ENCODE results near the gene SEC63. TPM values are rescaled to one million over a fixed set of nuclear protein-coding genes. Genes with fewer than 3 reads are reported as not detected.

The SEC63 gene
- total RNA-seq, 1 experiment from 2014 or later, result 51.3 TPM

DNA sequence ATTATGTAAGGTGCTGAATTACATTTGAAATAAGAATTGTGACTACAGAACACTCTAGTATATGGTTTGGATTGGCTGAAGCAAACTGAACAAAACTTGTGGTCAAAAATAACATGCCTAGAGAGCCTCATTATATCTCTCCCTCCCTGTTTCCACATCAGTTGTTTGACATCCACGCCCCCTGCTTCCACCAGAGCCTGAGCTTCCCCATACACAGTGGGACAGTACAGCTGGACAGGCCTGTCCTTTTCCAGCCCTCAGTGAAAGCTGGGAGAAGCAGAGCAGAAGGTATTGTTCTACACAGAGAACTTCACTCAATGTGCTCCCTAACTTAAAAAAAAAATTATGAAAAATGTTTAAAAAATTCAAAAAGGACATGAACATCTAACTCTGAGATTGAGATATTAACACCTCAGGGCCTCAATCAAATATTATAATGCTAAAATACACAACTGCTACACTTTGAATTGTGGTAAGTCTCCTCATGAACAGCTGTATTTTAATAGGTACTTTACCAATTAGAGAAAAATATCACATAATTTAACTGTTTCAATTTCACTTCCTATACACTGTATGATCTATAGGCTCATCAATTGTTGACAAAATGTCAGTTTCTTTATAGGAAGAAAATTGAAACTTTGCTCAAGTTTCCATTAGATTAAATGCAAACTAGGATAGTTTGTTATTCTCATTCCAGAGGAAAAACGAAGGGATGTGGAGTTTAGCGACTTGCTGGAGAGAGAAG, 89.0 kb downstream of the SEC63 start:
- Histone ChIP-seq H3K9ac (ENCODE audit: low read length) (no peak overlapping the region), H3K4me3 (replicated peaks in 1 of 2; ENCODE audit: low read depth in 1 of 2, low read length in 2 of 2) (no peak overlapping the region), H3K79me2 (ENCODE audit: insufficient read depth, low read length) (no peaks in the 10 kb centered on the region), H3K9me3 (ENCODE audit: control insufficient read depth in 1 of 2, insufficient read depth in 1 of 2, low read depth in 1 of 2, low read length in 2 of 2) (no peaks in the 10 kb centered on the region), H3K4me2 (ENCODE audit: low read length) (no peak overlapping the region), H3K4me1 (ENCODE audit: control insufficient read depth in 1 of 2, insufficient read depth in 2 of 2, low read length in 2 of 2) (no peaks in the 10 kb centered on the region), H3K27me3 (ENCODE audit: insufficient read depth, low read length) (no peaks in the 10 kb centered on the region), H3K9me2 (ENCODE audit: insufficient read depth) (no peaks in the 10 kb centered on the region), H3K27ac (ENCODE audit: low read depth, low read length) (no peak overlapping the region), H4K20me1 (ENCODE audit: insufficient read depth) (no peaks in the 10 kb centered on the region), H3K36me3 (ENCODE audit: control insufficient read depth in 1 of 2, insufficient read depth in 2 of 2, low read length in 2 of 2) (peaks cover 0 to 6% of the 10 kb centered on the region in 2 experiments; a peak in 1 of 4 replicates), H2AFZ (ENCODE audit: low read depth, low read length, poor library complexity, severe bottlenecking) (no peak overlapping the region)
- intact Hi-C loops (cut with micrococcal nuclease), result no loop called here
- DNase-seq (ENCODE audit: low read depth, low spot score) (no peak), ATAC-seq (no peak)
- TF ChIP-seq FOSL1 (IDR thresholded peaks at IDR 0.05; ENCODE audit: low read depth) (no peak), SIN3A (IDR thresholded peaks at IDR 0.05; ENCODE audit: low read depth) (no peak), RAD21 (IDR thresholded peaks at IDR 0.05; ENCODE audit: low read depth) (no peak), SRF (IDR thresholded peaks at IDR 0.05; ENCODE audit: low read depth) (no peak), EZH2phosphoT487 (IDR thresholded peaks at IDR 0.05; ENCODE audit: borderline replicate concordance) (no peak), CEBPB (IDR thresholded peaks at IDR 0.05; ENCODE audit: low read depth) (no peak), ELF1 (IDR thresholded peaks at IDR 0.05; ENCODE audit: borderline replicate concordance, low read depth) (no peak), JUND (IDR thresholded peaks at IDR 0.05) (no peak), POLR2AphosphoS5 (IDR thresholded peaks at IDR 0.05; ENCODE audit: low read depth, low read length) (no peak), ZNF274 (IDR thresholded peaks at IDR 0.05; ENCODE audit: low read depth, low read length) (no peak), EZH2 (IDR thresholded peaks at IDR 0.05) (no peak), EGR1 (IDR thresholded peaks at IDR 0.05; ENCODE audit: low read depth) (no peak), ZFX (IDR thresholded peaks at IDR 0.05) (no peak), CBX3 (IDR thresholded peaks at IDR 0.05; ENCODE audit: low read depth) (no peak), SP1 (IDR thresholded peaks at IDR 0.05; ENCODE audit: low read depth) (no peak), TCF7L2 (IDR thresholded peaks at IDR 0.05; ENCODE audit: borderline replicate concordance, extremely low read depth, insufficient read depth, insufficient read length) (no peak)
- TF ChIP-seq, protein P1, sequence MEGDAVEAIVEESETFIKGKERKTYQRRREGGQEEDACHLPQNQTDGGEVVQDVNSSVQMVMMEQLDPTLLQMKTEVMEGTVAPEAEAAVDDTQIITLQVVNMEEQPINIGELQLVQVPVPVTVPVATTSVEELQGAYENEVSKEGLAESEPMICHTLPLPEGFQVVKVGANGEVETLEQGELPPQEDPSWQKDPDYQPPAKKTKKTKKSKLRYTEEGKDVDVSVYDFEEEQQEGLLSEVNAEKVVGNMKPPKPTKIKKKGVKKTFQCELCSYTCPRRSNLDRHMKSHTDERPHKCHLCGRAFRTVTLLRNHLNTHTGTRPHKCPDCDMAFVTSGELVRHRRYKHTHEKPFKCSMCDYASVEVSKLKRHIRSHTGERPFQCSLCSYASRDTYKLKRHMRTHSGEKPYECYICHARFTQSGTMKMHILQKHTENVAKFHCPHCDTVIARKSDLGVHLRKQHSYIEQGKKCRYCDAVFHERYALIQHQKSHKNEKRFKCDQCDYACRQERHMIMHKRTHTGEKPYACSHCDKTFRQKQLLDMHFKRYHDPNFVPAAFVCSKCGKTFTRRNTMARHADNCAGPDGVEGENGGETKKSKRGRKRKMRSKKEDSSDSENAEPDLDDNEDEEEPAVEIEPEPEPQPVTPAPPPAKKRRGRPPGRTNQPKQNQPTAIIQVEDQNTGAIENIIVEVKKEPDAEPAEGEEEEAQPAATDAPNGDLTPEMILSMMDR (IDR thresholded peaks at IDR 0.05 in 2 of 3, conservative IDR thresholded peaks at IDR 0.05 in 1 of 3; ENCODE audit: borderline replicate concordance in 1 of 3, insufficient read depth in 1 of 3, low read depth in 2 of 3, low read length in 2 of 3), result no peak
- TF ChIP-seq, protein P2, sequence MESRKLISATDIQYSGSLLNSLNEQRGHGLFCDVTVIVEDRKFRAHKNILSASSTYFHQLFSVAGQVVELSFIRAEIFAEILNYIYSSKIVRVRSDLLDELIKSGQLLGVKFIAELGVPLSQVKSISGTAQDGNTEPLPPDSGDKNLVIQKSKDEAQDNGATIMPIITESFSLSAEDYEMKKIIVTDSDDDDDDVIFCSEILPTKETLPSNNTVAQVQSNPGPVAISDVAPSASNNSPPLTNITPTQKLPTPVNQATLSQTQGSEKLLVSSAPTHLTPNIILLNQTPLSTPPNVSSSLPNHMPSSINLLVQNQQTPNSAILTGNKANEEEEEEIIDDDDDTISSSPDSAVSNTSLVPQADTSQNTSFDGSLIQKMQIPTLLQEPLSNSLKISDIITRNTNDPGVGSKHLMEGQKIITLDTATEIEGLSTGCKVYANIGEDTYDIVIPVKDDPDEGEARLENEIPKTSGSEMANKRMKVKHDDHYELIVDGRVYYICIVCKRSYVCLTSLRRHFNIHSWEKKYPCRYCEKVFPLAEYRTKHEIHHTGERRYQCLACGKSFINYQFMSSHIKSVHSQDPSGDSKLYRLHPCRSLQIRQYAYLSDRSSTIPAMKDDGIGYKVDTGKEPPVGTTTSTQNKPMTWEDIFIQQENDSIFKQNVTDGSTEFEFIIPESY (IDR thresholded peaks at IDR 0.05; ENCODE audit: extremely low read depth, insufficient replicate concordance, low read length), result no peak
- TF ChIP-seq, protein P3, sequence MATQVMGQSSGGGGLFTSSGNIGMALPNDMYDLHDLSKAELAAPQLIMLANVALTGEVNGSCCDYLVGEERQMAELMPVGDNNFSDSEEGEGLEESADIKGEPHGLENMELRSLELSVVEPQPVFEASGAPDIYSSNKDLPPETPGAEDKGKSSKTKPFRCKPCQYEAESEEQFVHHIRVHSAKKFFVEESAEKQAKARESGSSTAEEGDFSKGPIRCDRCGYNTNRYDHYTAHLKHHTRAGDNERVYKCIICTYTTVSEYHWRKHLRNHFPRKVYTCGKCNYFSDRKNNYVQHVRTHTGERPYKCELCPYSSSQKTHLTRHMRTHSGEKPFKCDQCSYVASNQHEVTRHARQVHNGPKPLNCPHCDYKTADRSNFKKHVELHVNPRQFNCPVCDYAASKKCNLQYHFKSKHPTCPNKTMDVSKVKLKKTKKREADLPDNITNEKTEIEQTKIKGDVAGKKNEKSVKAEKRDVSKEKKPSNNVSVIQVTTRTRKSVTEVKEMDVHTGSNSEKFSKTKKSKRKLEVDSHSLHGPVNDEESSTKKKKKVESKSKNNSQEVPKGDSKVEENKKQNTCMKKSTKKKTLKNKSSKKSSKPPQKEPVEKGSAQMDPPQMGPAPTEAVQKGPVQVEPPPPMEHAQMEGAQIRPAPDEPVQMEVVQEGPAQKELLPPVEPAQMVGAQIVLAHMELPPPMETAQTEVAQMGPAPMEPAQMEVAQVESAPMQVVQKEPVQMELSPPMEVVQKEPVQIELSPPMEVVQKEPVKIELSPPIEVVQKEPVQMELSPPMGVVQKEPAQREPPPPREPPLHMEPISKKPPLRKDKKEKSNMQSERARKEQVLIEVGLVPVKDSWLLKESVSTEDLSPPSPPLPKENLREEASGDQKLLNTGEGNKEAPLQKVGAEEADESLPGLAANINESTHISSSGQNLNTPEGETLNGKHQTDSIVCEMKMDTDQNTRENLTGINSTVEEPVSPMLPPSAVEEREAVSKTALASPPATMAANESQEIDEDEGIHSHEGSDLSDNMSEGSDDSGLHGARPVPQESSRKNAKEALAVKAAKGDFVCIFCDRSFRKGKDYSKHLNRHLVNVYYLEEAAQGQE (IDR thresholded peaks at IDR 0.05; ENCODE audit: low read depth), result no peak
- TF ChIP-seq, protein P4, sequence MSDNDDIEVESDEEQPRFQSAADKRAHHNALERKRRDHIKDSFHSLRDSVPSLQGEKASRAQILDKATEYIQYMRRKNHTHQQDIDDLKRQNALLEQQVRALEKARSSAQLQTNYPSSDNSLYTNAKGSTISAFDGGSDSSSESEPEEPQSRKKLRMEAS (IDR thresholded peaks at IDR 0.05), result no peak
- RAD21 ChIA-PET (ENCODE audit: low non-redundant PET in 1 of 2, low total read pairs in 2 of 2, uncharacterized antibody in 2 of 2, unreplicated experiment in 2 of 2), result no interaction called here
- POLR2A ChIA-PET, result no interaction called here
- no TSS peak for BruUV-seq (replicated peaks)
- CTCF ChIA-PET, result interaction anchor here (0.7 kb wide), 1 partner anchor 194 kb away, joined by 3 read pairs; no protein-coding TSS in a partner anchor

Data from HCT116 (cell line).